AG09309 (cell line): ENCODE measurements around the gene TBL2.
"Not testable (repeated sequence)": the region's sequence is repeated elsewhere in the genome, so short reads cannot be mapped to it uniquely, and the experiment has no call there.

Experiments
- DNase-seq: peaks from one replicate; pipeline ENCODE4 v3.0.0-alpha.2; 2010; ENCODE audit warnings: low read depth
- H3K4me3 ChIP-seq: 2 replicates; pipeline ENCODE4 v1.5.1; 2011; ENCODE audit warnings: mild to moderate bottlenecking, low read depth, low read length, moderate library complexity; ENCODE audit not compliant: control insufficient read depth
- TF ChIP-seq, protein P1 (sequence below): IDR thresholded peaks from 2 replicates; pipeline ENCODE4 v1.5.1; 2011; ENCODE audit warnings: mild to moderate bottlenecking, low read depth, low read length, inconsistent platforms; ENCODE audit not compliant: insufficient read depth, control insufficient read depth; ENCODE audit errors: missing control alignments

TBL2 gene

DNA sequence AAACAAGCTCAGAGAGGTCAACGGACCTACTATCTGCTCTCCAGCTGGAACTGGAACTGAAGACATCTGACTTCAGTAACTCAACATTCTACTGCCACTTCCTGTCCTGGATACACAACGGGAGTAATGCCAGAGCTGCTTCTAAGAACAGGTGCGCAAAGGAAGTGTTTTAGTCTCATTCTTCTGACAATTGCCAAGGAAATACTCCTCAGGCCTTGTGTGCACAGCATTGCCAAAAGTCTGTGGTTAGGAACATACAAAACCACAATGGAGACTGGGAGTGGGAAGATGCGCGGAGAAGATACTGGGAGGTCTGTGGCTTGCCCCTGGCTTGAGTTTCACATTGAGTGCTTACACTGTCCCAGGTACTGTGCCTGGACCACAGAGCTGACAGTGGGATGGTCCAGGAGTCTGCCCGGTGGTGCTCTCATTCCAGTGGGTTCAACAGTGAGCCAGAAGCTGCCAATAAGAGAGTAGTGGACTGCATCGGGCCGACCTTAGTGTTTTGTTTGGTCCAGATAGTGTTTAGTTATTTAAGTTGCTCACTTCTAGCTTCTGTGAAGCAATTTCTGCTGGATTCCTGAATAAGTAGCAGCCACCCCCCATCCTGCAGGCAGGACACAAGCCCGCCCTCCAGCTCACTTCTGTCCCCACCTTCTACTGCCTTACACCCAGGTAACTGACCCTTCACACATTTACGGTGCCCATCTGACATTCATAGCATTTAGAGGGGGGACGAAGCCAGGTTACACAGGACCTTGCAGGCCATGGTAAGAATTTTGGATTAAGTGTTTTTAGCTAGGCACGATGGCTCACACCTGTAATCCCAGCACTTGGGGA is 10.3 kb downstream of the TBL2 start:
- TF ChIP-seq, protein P1, sequence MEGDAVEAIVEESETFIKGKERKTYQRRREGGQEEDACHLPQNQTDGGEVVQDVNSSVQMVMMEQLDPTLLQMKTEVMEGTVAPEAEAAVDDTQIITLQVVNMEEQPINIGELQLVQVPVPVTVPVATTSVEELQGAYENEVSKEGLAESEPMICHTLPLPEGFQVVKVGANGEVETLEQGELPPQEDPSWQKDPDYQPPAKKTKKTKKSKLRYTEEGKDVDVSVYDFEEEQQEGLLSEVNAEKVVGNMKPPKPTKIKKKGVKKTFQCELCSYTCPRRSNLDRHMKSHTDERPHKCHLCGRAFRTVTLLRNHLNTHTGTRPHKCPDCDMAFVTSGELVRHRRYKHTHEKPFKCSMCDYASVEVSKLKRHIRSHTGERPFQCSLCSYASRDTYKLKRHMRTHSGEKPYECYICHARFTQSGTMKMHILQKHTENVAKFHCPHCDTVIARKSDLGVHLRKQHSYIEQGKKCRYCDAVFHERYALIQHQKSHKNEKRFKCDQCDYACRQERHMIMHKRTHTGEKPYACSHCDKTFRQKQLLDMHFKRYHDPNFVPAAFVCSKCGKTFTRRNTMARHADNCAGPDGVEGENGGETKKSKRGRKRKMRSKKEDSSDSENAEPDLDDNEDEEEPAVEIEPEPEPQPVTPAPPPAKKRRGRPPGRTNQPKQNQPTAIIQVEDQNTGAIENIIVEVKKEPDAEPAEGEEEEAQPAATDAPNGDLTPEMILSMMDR, result no peak
- no peak for DNase-seq
- no peak overlapping the region for H3K4me3 ChIP-seq

DNA sequence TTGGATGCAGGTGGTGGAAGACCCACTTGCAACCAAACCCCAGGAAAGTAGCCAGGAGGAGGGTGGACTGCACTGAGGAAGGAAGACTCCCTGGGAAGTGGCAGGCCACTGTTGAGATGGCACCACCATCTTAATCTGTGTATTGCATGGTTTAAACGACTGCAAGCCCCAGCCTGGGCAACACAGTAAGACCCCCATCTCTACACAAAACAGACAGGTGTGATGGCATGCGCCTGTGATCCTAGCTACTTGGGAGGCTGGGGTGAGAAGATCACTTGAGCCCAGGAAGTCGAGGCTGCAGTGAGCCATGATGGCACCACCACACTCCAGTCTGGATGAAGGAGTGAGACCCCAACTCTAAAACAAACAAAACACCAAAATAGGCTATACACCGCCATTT is 11.2 kb downstream of the TBL2 start:
- no peak overlapping the region for H3K4me3 ChIP-seq
- DNase-seq, result no peak
- TF ChIP-seq, protein P1, result no peak

DNA sequence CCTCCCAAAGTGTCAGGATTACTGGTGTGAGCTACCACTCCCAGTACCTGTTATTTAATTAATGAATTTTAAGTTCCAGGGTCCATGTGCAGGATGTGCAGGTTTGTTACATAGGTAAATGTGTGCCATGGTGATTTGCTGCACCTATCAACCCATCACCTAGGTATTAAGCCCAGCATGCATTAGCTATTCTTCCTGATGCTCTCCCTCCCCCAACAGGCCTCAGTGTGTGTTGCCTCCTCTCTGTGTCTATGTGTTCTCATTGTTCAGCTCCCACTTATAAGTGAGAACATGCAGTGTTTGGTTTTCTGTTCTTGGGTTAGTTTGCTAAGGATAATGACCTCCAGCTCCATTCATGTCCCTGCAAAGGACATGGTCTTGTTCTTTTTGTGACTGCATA is 11.9 kb downstream of the TBL2 start:
- not testable (repeated sequence) for DNase-seq, H3K4me3 ChIP-seq

DNA sequence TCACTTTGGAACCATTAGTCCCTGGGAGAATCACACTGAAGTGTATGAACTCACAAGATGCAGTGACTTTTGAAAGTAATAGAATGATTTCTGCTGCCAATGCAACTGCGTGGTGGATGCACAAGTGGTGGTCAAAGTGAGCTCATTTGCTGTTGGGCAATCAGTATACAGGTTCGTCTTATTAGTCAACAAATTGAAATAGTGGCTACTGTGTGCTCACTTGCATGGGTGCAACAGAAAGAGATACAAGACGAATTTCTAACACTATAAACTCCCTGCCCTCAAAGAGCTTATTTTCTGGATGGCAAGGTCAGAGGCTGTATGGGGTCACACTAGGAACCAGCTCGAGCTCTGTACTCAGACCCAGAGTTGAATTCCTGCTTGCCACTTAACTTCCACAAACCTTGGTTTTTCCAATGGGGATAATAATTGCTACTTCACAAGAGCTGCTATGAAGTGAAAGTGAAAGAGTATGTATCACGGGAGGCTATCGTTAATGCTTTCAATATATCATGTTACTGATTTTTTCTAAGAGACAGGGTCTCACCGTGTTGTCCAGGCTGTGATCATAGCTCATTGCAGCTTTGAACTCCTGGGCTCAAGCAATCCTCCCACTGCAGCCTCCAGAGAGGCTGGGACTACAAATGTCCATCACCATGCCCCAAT is 12.6 kb downstream of the TBL2 start:
- DNase-seq, result no peak
- TF ChIP-seq, protein P1, result no peak
- no peak overlapping the region for H3K4me3 ChIP-seq

DNA sequence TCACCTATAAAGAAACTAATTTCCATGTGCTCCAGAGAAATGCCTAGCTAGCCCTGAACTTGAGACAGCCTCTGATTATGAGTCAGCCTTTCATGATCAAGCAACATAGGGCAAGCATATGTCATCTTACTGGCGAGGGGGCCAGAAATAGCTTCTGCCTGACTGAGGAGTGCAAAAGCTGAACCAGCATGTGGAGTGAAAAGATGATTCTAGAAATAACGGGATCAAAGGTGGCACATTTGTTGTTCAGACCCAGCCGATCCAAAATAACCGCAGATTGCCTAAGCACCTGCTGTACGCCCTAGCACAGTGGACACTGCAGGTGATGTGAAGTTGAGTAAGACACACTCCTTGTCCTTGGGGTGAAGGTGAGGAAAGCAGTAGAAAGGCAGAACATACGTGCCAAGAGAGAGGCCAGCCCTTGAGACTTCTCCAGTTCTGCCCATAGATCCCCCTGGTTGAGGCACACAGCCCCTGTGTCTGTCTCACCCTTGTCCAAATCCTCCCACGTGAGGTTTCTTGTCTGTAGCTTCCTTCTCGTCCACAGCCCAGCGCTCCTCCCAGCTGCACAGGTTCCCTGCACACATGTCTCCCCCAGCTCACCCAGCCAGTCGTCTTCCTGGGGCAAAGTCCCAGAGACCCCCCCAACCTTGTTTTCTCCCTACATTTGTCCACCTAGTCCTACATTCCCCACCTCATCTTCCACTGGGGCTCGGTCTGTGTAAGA is 18.1 kb downstream of the TBL2 start:
- peak; percentile 67 for DNase-seq
- H3K4me3 ChIP-seq, result no peak overlapping the region
- TF ChIP-seq, protein P1, result no peak

DNA sequence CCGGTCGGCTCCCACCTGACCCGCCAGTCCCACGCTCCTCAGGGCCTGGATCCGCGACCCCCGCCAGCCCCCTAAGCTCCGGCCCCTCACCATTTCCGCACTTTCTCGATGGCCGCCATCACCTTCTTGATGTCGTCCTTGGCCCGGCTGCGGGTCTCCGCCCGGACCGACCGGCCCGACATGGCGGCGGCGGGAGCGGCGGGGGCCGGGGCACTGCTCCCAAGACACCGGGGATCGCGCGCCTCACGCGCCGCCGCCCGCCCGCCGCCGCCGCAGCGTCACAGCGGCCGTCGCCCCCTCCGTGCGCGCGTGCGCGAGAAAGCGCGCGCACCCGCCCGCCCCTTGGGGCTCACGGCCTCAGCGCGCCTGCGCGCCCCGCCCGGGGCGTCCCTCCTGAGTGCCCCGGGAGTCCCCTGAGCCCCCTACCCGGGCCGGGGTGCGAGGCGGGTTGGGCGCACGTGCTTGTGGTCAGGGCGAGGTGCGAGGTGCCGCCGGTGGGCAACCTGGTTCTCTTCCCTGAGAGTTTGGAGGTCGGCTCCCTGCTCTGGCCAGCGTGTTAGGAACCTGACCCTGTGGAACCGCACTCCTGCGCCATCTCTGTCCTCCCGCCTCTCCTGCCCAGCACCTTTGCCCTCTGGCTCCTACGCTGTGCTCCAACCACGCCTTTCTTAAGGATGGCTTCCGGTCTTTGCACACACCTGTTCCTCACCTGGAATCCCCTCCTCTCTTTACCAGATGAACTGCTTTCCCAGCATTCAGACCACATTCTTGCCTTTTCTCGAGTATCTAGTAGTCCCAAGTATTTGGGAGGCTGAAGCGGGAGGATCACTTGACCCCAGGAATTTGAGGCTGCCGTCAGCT is 20.8 kb downstream of the TBL2 start, which contains the start of gene BCL7B:
BCL7B (minus strand) TSS at position 294 of the 861 bp plus-strand sequence; CDS start at position 182, 112 bp downstream.
- no peak for DNase-seq
- peak within 1 kb of the TSS; percentile 84 for H3K4me3 ChIP-seq
- TF ChIP-seq, protein P1, result no peak
